Nephron progenitor cell (in vitro differentiated cells): ENCODE results near the gene TBC1D24.

ENCODE experiments used
- DNase-seq: peaks from one replicate; pipeline ENCODE4 v3.0.0; 2021
- H3K27ac Mint-ChIP-seq: 2 replicates; pipeline ENCODE4 v1.8.0; 2021; ENCODE audit warnings: mild to moderate bottlenecking, moderate library complexity, mixed read lengths
- H3K27me3 Mint-ChIP-seq: 2 replicates; pipeline ENCODE4 v1.8.0; 2021; ENCODE audit warnings: mild to moderate bottlenecking, low read depth, mixed read lengths; ENCODE audit not compliant: poor library complexity
- H3K36me3 Mint-ChIP-seq: 2 replicates; pipeline ENCODE4 v1.8.0; 2021; ENCODE audit warnings: low read depth, mixed read lengths
- H3K4me1 Mint-ChIP-seq: 2 replicates; pipeline ENCODE4 v1.8.0; 2021; ENCODE audit warnings: mixed read lengths
- H3K4me3 Mint-ChIP-seq: 2 replicates; pipeline ENCODE4 v1.8.0; 2021; ENCODE audit warnings: mild to moderate bottlenecking, moderate library complexity, mixed read lengths
- H3K9me3 Mint-ChIP-seq: 2 replicates; pipeline ENCODE4 v1.8.0; 2021; ENCODE audit warnings: mild to moderate bottlenecking, moderate library complexity, mixed read lengths
- CTCF ChIP-seq: fragments of 200-600 bp; sonication (generic); IDR thresholded peaks from 2 replicates; pipeline ENCODE4 v1.5.0; 2021; ENCODE audit warnings: antibody characterized with exemption

Gene TBC1D24

GRCh38 chr16:2507052-2507659 is 32.2 kb downstream of the TBC1D24 start:
- DNase-seq, result no peak
- Mint-ChIP-seq H3K4me3 (no peak overlapping the region), H3K4me1 (peaks cover 41% of the 10 kb centered on the region), H3K27ac (peak overlapping the region; percentile 54), H3K27me3 (peaks cover 14% of the 10 kb centered on the region), H3K9me3 (no peaks in the 10 kb centered on the region), H3K36me3 (no peaks in the 10 kb centered on the region)
- TF ChIP-seq CTCF, result no peak

GRCh38 chr16:2507665-2508064 is 32.7 kb downstream of the TBC1D24 start:
- TF ChIP-seq CTCF, result no peak
- Mint-ChIP-seq H3K9me3 (no peaks in the 10 kb centered on the region), H3K4me1 (peaks cover 42% of the 10 kb centered on the region), H3K27ac (no peak overlapping the region), H3K4me3 (no peak overlapping the region), H3K36me3 (no peaks in the 10 kb centered on the region), H3K27me3 (peaks cover 14% of the 10 kb centered on the region)
- no peak for DNase-seq

GRCh38 chr16:2508722-2509400 is 33.9 kb downstream of the TBC1D24 start:
- no peak overlapping the region for H3K4me3 Mint-ChIP-seq
- H3K27ac Mint-ChIP-seq, result no peak overlapping the region
- peaks cover 43% of the 10 kb centered on the region for H3K4me1 Mint-ChIP-seq
- peaks cover 14% of the 10 kb centered on the region for H3K27me3 Mint-ChIP-seq
- no peak for TF ChIP-seq CTCF
- no peaks in the 10 kb centered on the region for H3K9me3 Mint-ChIP-seq
- no peaks in the 10 kb centered on the region for H3K36me3 Mint-ChIP-seq
- peak; percentile 2 for DNase-seq

GRCh38 chr16:2511128-2511800 is 36.3 kb downstream of the TBC1D24 start:
- peaks cover 1% of the 10 kb centered on the region for H3K36me3 Mint-ChIP-seq
- no peaks in the 10 kb centered on the region for H3K9me3 Mint-ChIP-seq
- no peak for TF ChIP-seq CTCF
- no peak overlapping the region for H3K27ac Mint-ChIP-seq
- peak; percentile 51 for DNase-seq
- peaks cover 17% of the 10 kb centered on the region for H3K27me3 Mint-ChIP-seq
- peak overlapping the region; percentile 86 for H3K4me3 Mint-ChIP-seq
- peaks cover 56% of the 10 kb centered on the region for H3K4me1 Mint-ChIP-seq

GRCh38 chr16:2511996-2512734 is 37.2 kb downstream of the TBC1D24 start:
- TF ChIP-seq CTCF, result no peak
- Mint-ChIP-seq H3K4me1 (peaks cover 65% of the 10 kb centered on the region), H3K36me3 (peaks cover 6% of the 10 kb centered on the region), H3K9me3 (no peaks in the 10 kb centered on the region), H3K4me3 (peak overlapping the region; percentile 86), H3K27ac (peak overlapping the region; percentile 98), H3K27me3 (peaks cover 17% of the 10 kb centered on the region)
- no peak for DNase-seq
